ENCODE data around the gene C2orf68. TPM values are rescaled to one million over a fixed set of nuclear protein-coding genes. Genes with fewer than 3 reads are reported as not detected.

Gene C2orf68
- total and polyA plus RNA-seq, 2 of the 13 experiments (the other 11 are each of a cell fraction or from before 2014, with no cell fraction given): 47.1 to 77.4 TPM

GRCh38 chr2:85611705-85612587, at the start of gene C2orf68 (continued):
- 0 out of 2 replicates have a peak, but pooled peaks have one; percentile 64 for TF ChIP-seq ZNF318 (CRISPR knock-in tag; IDR thresholded peaks at IDR 0.05)
- TF ChIP-seq, protein P1, sequence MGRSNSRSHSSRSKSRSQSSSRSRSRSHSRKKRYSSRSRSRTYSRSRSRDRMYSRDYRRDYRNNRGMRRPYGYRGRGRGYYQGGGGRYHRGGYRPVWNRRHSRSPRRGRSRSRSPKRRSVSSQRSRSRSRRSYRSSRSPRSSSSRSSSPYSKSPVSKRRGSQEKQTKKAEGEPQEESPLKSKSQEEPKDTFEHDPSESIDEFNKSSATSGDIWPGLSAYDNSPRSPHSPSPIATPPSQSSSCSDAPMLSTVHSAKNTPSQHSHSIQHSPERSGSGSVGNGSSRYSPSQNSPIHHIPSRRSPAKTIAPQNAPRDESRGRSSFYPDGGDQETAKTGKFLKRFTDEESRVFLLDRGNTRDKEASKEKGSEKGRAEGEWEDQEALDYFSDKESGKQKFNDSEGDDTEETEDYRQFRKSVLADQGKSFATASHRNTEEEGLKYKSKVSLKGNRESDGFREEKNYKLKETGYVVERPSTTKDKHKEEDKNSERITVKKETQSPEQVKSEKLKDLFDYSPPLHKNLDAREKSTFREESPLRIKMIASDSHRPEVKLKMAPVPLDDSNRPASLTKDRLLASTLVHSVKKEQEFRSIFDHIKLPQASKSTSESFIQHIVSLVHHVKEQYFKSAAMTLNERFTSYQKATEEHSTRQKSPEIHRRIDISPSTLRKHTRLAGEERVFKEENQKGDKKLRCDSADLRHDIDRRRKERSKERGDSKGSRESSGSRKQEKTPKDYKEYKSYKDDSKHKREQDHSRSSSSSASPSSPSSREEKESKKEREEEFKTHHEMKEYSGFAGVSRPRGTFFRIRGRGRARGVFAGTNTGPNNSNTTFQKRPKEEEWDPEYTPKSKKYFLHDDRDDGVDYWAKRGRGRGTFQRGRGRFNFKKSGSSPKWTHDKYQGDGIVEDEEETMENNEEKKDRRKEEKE (IDR thresholded peaks at IDR 0.05): no peak
- TF ChIP-seq, protein P2, sequence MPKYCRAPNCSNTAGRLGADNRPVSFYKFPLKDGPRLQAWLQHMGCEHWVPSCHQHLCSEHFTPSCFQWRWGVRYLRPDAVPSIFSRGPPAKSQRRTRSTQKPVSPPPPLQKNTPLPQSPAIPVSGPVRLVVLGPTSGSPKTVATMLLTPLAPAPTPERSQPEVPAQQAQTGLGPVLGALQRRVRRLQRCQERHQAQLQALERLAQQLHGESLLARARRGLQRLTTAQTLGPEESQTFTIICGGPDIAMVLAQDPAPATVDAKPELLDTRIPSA (CRISPR knock-in tag; IDR thresholded peaks at IDR 0.05; ENCODE audit: borderline replicate concordance): no peak
- TF ChIP-seq MEF2D (CRISPR knock-in tag; IDR thresholded peaks at IDR 0.05): peak; percentile 54; the same call in 1 of the 2 replicates
- TF ChIP-seq, protein P3, sequence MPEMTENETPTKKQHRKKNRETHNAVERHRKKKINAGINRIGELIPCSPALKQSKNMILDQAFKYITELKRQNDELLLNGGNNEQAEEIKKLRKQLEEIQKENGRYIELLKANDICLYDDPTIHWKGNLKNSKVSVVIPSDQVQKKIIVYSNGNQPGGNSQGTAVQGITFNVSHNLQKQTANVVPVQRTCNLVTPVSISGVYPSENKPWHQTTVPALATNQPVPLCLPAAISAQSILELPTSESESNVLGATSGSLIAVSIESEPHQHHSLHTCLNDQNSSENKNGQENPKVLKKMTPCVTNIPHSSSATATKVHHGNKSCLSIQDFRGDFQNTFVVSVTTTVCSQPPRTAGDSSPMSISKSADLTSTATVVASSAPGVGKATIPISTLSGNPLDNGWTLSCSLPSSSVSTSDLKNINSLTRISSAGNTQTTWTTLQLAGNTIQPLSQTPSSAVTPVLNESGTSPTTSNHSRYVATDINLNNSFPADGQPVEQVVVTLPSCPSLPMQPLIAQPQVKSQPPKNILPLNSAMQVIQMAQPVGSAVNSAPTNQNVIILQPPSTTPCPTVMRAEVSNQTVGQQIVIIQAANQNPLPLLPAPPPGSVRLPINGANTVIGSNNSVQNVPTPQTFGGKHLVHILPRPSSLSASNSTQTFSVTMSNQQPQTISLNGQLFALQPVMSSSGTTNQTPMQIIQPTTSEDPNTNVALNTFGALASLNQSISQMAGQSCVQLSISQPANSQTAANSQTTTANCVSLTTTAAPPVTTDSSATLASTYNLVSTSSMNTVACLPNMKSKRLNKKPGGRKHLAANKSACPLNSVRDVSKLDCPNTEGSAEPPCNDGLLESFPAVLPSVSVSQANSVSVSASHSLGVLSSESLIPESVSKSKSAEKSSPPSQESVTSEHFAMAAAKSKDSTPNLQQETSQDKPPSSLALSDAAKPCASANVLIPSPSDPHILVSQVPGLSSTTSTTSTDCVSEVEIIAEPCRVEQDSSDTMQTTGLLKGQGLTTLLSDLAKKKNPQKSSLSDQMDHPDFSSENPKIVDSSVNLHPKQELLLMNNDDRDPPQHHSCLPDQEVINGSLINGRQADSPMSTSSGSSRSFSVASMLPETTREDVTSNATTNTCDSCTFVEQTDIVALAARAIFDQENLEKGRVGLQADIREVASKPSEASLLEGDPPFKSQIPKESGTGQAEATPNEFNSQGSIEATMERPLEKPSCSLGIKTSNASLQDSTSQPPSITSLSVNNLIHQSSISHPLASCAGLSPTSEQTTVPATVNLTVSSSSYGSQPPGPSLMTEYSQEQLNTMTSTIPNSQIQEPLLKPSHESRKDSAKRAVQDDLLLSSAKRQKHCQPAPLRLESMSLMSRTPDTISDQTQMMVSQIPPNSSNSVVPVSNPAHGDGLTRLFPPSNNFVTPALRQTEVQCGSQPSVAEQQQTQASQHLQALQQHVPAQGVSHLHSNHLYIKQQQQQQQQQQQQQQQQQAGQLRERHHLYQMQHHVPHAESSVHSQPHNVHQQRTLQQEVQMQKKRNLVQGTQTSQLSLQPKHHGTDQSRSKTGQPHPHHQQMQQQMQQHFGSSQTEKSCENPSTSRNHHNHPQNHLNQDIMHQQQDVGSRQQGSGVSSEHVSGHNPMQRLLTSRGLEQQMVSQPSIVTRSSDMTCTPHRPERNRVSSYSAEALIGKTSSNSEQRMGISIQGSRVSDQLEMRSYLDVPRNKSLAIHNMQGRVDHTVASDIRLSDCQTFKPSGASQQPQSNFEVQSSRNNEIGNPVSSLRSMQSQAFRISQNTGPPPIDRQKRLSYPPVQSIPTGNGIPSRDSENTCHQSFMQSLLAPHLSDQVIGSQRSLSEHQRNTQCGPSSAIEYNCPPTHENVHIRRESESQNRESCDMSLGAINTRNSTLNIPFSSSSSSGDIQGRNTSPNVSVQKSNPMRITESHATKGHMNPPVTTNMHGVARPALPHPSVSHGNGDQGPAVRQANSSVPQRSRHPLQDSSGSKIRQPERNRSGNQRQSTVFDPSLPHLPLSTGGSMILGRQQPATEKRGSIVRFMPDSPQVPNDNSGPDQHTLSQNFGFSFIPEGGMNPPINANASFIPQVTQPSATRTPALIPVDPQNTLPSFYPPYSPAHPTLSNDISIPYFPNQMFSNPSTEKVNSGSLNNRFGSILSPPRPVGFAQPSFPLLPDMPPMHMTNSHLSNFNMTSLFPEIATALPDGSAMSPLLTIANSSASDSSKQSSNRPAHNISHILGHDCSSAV (CRISPR knock-in tag; IDR thresholded peaks at IDR 0.05; ENCODE audit: borderline replicate concordance): no peak
